GM10248 (cell line): ENCODE results near the gene WDR31.
A peak's percentile ranks its signal among the peaks of the same experiment; 100 is the strongest.

Source experiments
- CTCF ChIA-PET: fragments of 300-600 bp; sonication (Branson Sonifier 250); formaldehyde crosslinking; extraction: SDS; loops from one replicate; lab custom pipeline; 2021; ENCODE audit warnings: antibody characterized with exemption; lab: Yijun Ruan, JAX
- POLR2A ChIA-PET: fragments of 350-650 bp; sonication (Branson Sonifier 250); formaldehyde crosslinking; extraction: SDS; loops from one replicate; lab custom pipeline; 2020; ENCODE audit warnings: antibody characterized with exemption; lab: Yijun Ruan, JAX
- DNase-seq: peaks from one replicate; pipeline ENCODE4 v3.0.0; 2012; ENCODE audit errors: extremely low spot score
- CTCF ChIP-seq: IDR thresholded peaks from 2 replicates; pipeline ENCODE4 v1.5.1; 2012; ENCODE audit warnings: mild to moderate bottlenecking, low read depth; ENCODE audit errors: extremely low read depth, missing control alignments, control extremely low read depth

WDR31 gene

GRCh38 chr9:113340011-113340699 lies at the start of gene WDR31:
WDR31 (minus strand) TSS chr9:113340275; CDS start chr9:113332022, 8,253 bp downstream.
- TF ChIP-seq CTCF = peak; percentile 3
- ChIA-PET POLR2A (interaction anchor here (1.1 kb wide), 1 partner anchor 10 kb away, joined by 3 read pairs; no protein-coding TSS in a partner anchor), CTCF (interaction anchor here (0.7 to 3.8 kb wide), 12 partner anchors 9 to 318 kb away, joined by 3 to 22 read pairs (median 4); partner anchors contain the start of genes ALAD, BSPRY, CDC26 and FKBP15)
- DNase-seq = peak; percentile 93

GRCh38 chr9:113389451-113389850 lies 49.4 kb upstream of the WDR31 start:
- no peak for TF ChIP-seq CTCF
- ChIA-PET POLR2A (no interaction called here), CTCF (interaction anchor here (1.0 to 1.2 kb wide), 2 partner anchors 12 to 13 kb away, joined by 3 to 5 read pairs; partner anchors contain the start of gene ALAD)
- DNase-seq = no peak

- no peak for DNase-seq
- POLR2A ChIA-PET = no interaction called here
- no peak for TF ChIP-seq CTCF
- CTCF ChIA-PET = interaction anchor here (1.0 to 1.2 kb wide), 2 partner anchors 12 to 14 kb away, joined by 3 to 5 read pairs; partner anchors contain the start of gene ALAD
These were observed 48.8 kb upstream of the WDR31 start for GRCh38 chr9:113388833-113389232.

- CTCF ChIA-PET = interaction anchor here (0.7 to 4.1 kb wide), 6 partner anchors 13 to 268 kb away, joined by 3 to 24 read pairs (median 4); partner anchors contain the start of genes ALAD, C9orf43 and POLE3
- POLR2A ChIA-PET = no interaction called here
- TF ChIP-seq CTCF = no peak
- no peak for DNase-seq
These were observed 47.6 kb upstream of the WDR31 start for GRCh38 chr9:113387560-113388230.

GRCh38 chr9:113386571-113387393 lies 46.7 kb upstream of the WDR31 start:
- TF ChIP-seq CTCF = no peak
- DNase-seq = no peak
- CTCF ChIA-PET = interaction anchor here (1.0 to 4.1 kb wide), 7 partner anchors 14 to 269 kb away, joined by 3 to 24 read pairs (median 3); partner anchors contain the start of genes ALAD, C9orf43 and POLE3
- POLR2A ChIA-PET = no interaction called here
